ENCODE results near the gene VPS26A. TPM values are rescaled to one million over a fixed set of nuclear protein-coding genes. Genes with fewer than 3 reads are reported as not detected.

VPS26A gene
- total RNA-seq, 4 donors from 2014 or later: 22.0 to 67.2 (median 52.1) TPM

- Histone ChIP-seq H3K9me3 (no peaks in the 10 kb centered on the region), H3K27me3 (no peaks in the 10 kb centered on the region), H3K27ac (no peak overlapping the region), H3K4me3 (peak overlapping the region in 1 of 2 donors; percentile 87), H3K4me1 (no peaks in the 10 kb centered on the region), H3K36me3 (no peaks in the 10 kb centered on the region)
- intact Hi-C loops (cut with DNase I; ENCODE audit: low total_unique reads): no loop called here
- no peak for DNase-seq
- TF ChIP-seq CTCF (IDR thresholded peaks at IDR 0.05): no peak
- TF ChIP-seq POLR2A (IDR thresholded peaks at IDR 0.05): no peak
Observed at GRCh38 chr10:69181433-69181832, 57.5 kb downstream of the VPS26A start.

GRCh38 chr10:69182005-69182404, 58.0 kb downstream of the VPS26A start:
- DNase-seq: no peak
- H3K27ac ChIP-seq: no peak overlapping the region
- no peaks in the 10 kb centered on the region for H3K36me3 ChIP-seq
- intact Hi-C loops (cut with DNase I; ENCODE audit: low total_unique reads): no loop called here
- no peaks in the 10 kb centered on the region for H3K27me3 ChIP-seq
- no peaks in the 10 kb centered on the region for H3K9me3 ChIP-seq
- H3K4me1 ChIP-seq: no peaks in the 10 kb centered on the region
- H3K4me3 ChIP-seq: no peak overlapping the region
- TF ChIP-seq POLR2A (IDR thresholded peaks at IDR 0.05): no peak
- no peak for TF ChIP-seq CTCF (IDR thresholded peaks at IDR 0.05)

DNA sequence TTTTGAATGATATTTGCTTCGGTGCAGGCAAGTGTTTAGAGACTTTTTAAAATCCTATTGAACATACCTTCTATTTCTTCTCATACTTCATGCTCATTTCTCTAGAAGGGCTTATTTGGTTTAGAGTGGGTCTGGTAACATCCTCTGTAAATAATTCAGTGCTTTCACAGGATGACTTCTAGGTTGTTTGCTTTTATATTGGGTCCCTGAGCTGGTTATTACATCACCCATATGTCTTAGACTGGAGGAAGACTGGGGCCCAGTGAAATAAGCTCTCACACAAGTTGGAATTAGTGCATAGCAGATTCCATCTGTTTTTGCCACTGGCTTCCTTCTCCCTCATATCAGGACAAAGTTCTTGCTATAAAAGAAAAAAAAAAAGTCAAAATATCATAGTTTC, 62.5 kb downstream of the VPS26A start:
- no peaks in the 10 kb centered on the region for H3K9me3 ChIP-seq
- no peak overlapping the region for H3K4me3 ChIP-seq
- no peaks in the 10 kb centered on the region for H3K36me3 ChIP-seq
- H3K4me1 ChIP-seq: no peaks in the 10 kb centered on the region
- intact Hi-C loops (cut with DNase I; ENCODE audit: low total_unique reads): no loop called here
- no peak for DNase-seq
- no peaks in the 10 kb centered on the region for H3K27me3 ChIP-seq
- no peak overlapping the region for H3K27ac ChIP-seq
- TF ChIP-seq POLR2A (IDR thresholded peaks at IDR 0.05) (no peak), CTCF (IDR thresholded peaks at IDR 0.05) (no peak)

- no peaks in the 10 kb centered on the region for H3K4me1 ChIP-seq
- intact Hi-C loops (cut with DNase I; ENCODE audit: low total_unique reads): no loop called here
- no peaks in the 10 kb centered on the region for H3K27me3 ChIP-seq
- DNase-seq: no peak
- TF ChIP-seq POLR2A (IDR thresholded peaks at IDR 0.05): no peak
- no peak for TF ChIP-seq CTCF (IDR thresholded peaks at IDR 0.05)
- H3K9me3 ChIP-seq: no peaks in the 10 kb centered on the region
- H3K27ac ChIP-seq: no peak overlapping the region
- no peaks in the 10 kb centered on the region for H3K36me3 ChIP-seq
- no peak overlapping the region for H3K4me3 ChIP-seq
Observed at GRCh38 chr10:69201045-69201444, 77.1 kb downstream of the VPS26A start.

DNA sequence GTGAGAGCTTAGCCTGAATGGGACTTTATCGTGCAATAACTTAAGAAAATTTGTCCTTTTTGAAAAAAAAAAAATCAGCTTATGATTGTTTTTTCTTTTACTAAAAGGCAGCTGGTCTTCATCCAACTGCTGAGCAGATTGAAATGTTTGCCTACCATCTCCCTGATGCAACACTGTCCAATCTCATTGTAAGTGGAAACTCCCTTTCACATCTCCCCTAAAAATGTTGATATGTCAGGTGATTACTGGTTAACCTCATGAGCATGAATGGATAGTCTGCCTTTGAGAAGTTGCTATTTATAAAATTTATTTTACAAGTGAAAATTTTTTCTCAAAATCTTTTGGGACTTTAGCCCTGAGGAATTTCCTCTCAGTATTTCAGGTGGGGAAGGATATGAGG, 78.4 kb downstream of the VPS26A start:
- Histone ChIP-seq H3K27me3 (no peaks in the 10 kb centered on the region), H3K4me1 (no peaks in the 10 kb centered on the region), H3K36me3 (no peaks in the 10 kb centered on the region), H3K9me3 (no peaks in the 10 kb centered on the region), H3K27ac (no peak overlapping the region), H3K4me3 (no peak overlapping the region)
- no peak for DNase-seq
- intact Hi-C loops (cut with DNase I; ENCODE audit: low total_unique reads): no loop called here
- TF ChIP-seq POLR2A (IDR thresholded peaks at IDR 0.05) (no peak), CTCF (IDR thresholded peaks at IDR 0.05) (no peak)
